PC-9 (cell line): Measurements from ENCODE around the gene LMF1. TPM values are rescaled to one million over a fixed set of nuclear protein-coding genes. Genes with fewer than 3 reads are reported as not detected.

Source experiments
- BruUV-seq: library from RNA; stranded (reverse); fragments of 400-500 nt; replicated peaks from 2 replicates; lab custom pipeline; 2021; lab: Mats Ljungman, UMichigan
- CTCF ChIA-PET: fragments of 300-600 bp; sonication (Branson Sonifier 250); formaldehyde crosslinking; loops from one replicate; lab custom pipeline; 2022; ENCODE audit warnings: antibody characterized with exemption; lab: Charles Lee
- POLR2A ChIA-PET: fragments of 300-600 bp; sonication (Branson Sonifier 250); formaldehyde crosslinking; loops from one replicate; lab custom pipeline; 2022; ENCODE audit warnings: antibody characterized with exemption; ENCODE audit not compliant: unreplicated experiment; lab: Charles Lee
- DNase-seq, 2 experiments: peaks; one replicate each; pipeline versions ENCODE4 v3.0.0 to v3.0.0-alpha.2; 2015 to 2022; ENCODE audit warnings: mixed read lengths in 1 of 2
- H2AFZ ChIP-seq: fragments of 200-600 bp; sonication (generic); 2 replicates; pipeline ENCODE4 v1.8.1; 2017; ENCODE audit warnings: antibody characterized with exemption
- H3F3A ChIP-seq: fragments of 200-600 bp; sonication (generic); 2 replicates; pipeline ENCODE4 v1.8.1; 2017; ENCODE audit warnings: antibody characterized with exemption, mild to moderate bottlenecking, low read depth; ENCODE audit not compliant: insufficient read depth
- H3K27ac ChIP-seq: fragments of 200-600 bp; sonication (generic); 2 replicates; pipeline ENCODE4 v1.6.1; 2016; ENCODE audit warnings: mixed run types
- H3K27me3 ChIP-seq: fragments of 200-600 bp; sonication (generic); 2 replicates; pipeline ENCODE4 v1.6.1; 2016; ENCODE audit warnings: low read depth, mixed run types; ENCODE audit not compliant: insufficient read depth
- H3K36me3 ChIP-seq: fragments of 200-600 bp; sonication (generic); 2 replicates; pipeline ENCODE4 v1.6.1; 2016; ENCODE audit warnings: low read depth, mixed run types
- H3K4me1 ChIP-seq: fragments of 200-600 bp; sonication (generic); replicated peaks from 2 replicates; pipeline ENCODE4 v1.6.1; 2016; ENCODE audit warnings: mixed run types; ENCODE audit not compliant: insufficient read depth
- H3K4me2 ChIP-seq: fragments of 200-600 bp; sonication (generic); 2 replicates; pipeline ENCODE4 v1.6.1; 2017; ENCODE audit warnings: mixed run types
- H3K4me3 ChIP-seq: fragments of 200-600 bp; sonication (generic); 2 replicates; pipeline ENCODE4 v1.6.1; 2016; ENCODE audit warnings: mixed run types
- H3K79me2 ChIP-seq: fragments of 200-600 bp; sonication (generic); 2 replicates; pipeline ENCODE4 v1.6.1; 2017; ENCODE audit warnings: low read depth, mixed run types
- H3K9me2 ChIP-seq: fragments of 200-600 bp; sonication (generic); 2 replicates; pipeline ENCODE4 v1.8.1; 2017; ENCODE audit warnings: mild to moderate bottlenecking; ENCODE audit not compliant: insufficient read depth
- H3K9me3 ChIP-seq: fragments of 200-600 bp; sonication (generic); 2 replicates; pipeline ENCODE4 v1.8.1; 2016; ENCODE audit warnings: low read depth; ENCODE audit not compliant: insufficient read depth
- H4K20me1 ChIP-seq: fragments of 200-600 bp; sonication (generic); 2 replicates; pipeline ENCODE4 v1.8.1; 2017; ENCODE audit not compliant: insufficient read depth
- CTCF ChIP-seq: fragments of 200-600 bp; sonication (generic); conservative IDR thresholded peaks from 2 replicates; pipeline ENCODE4 v1.6.1; 2017; ENCODE audit warnings: mixed run types, antibody characterized with exemption, mild to moderate bottlenecking, moderate library complexity
- EZH2 ChIP-seq: fragments of 200-600 bp; sonication (generic); IDR thresholded peaks from 2 replicates; pipeline ENCODE4 v1.8.0; 2017; ENCODE audit warnings: antibody characterized with exemption, low read depth
- intact Hi-C: fragments of 100-400 bp; cut with micrococcal nuclease; formaldehyde crosslinking; loops from one replicate; pipeline ENCODE4 v1.10.0; 2022; ENCODE audit not compliant: unreplicated experiment
- total RNA-seq: library from RNA; stranded (reverse); gene quantifications from 2 replicates; pipeline ENCODE4 v1.2.3, GENCODE V29; 2021

LMF1 gene
- total RNA-seq, 1 experiment from 2014 or later: 31.3 TPM

GRCh38 chr16:991345-991744 is 20.6 kb upstream of the LMF1 start:
- CTCF ChIA-PET: no interaction called here
- H3K27ac ChIP-seq: no peak overlapping the region
- intact Hi-C loops: no loop called here

GRCh38 chr16:990516-991291 is 19.9 kb upstream of the LMF1 start:
- Histone ChIP-seq H3K4me2 (no peak overlapping the region), H3K27me3 (peaks cover 82% of the 10 kb centered on the region), H3K9me2 (no peaks in the 10 kb centered on the region), H3F3A (no peaks in the 10 kb centered on the region), H3K36me3 (no peaks in the 10 kb centered on the region), H4K20me1 (no peaks in the 10 kb centered on the region), H3K4me1 (no peaks in the 10 kb centered on the region), H3K4me3 (no peak overlapping the region), H3K9me3 (no peaks in the 10 kb centered on the region), H2AFZ (no peak overlapping the region), H3K79me2 (no peaks in the 10 kb centered on the region), H3K27ac (no peak overlapping the region)
- ChIA-PET POLR2A (no interaction called here), CTCF (no interaction called here)
- no peak for DNase-seq
- no peak for TF ChIP-seq CTCF
- no peak for TF ChIP-seq EZH2
- intact Hi-C loops: no loop called here
- BruUV-seq: no TSS peak

More at GRCh38 chr16:991345-991744, 20.6 kb upstream of the LMF1 start:
- no TSS peak for BruUV-seq
- Histone ChIP-seq H4K20me1 (no peaks in the 10 kb centered on the region), H3K27me3 (peaks cover 81% of the 10 kb centered on the region), H3K9me2 (no peaks in the 10 kb centered on the region), H3K4me2 (no peak overlapping the region), H3K36me3 (no peaks in the 10 kb centered on the region), H3K4me3 (no peak overlapping the region), H2AFZ (no peak overlapping the region), H3K79me2 (no peaks in the 10 kb centered on the region), H3K4me1 (no peaks in the 10 kb centered on the region), H3F3A (no peaks in the 10 kb centered on the region), H3K9me3 (no peaks in the 10 kb centered on the region)
- POLR2A ChIA-PET: no interaction called here
- no peak for TF ChIP-seq EZH2
- no peak for TF ChIP-seq CTCF
- no peak for DNase-seq

- no peaks in the 10 kb centered on the region for H3K36me3 ChIP-seq
- ChIA-PET CTCF (no interaction called here), POLR2A (no interaction called here)
- no peak overlapping the region for H2AFZ ChIP-seq
- intact Hi-C loops: no loop called here
- no peak overlapping the region for H3K4me3 ChIP-seq
- H4K20me1 ChIP-seq: no peaks in the 10 kb centered on the region
- no peaks in the 10 kb centered on the region for H3K9me3 ChIP-seq
- H3F3A ChIP-seq: no peaks in the 10 kb centered on the region
- no peaks in the 10 kb centered on the region for H3K4me1 ChIP-seq
- no peak for DNase-seq
- no peak overlapping the region for H3K27ac ChIP-seq
- peaks cover 75% of the 10 kb centered on the region for H3K27me3 ChIP-seq
- no TSS peak for BruUV-seq
- TF ChIP-seq EZH2 (no peak), CTCF (no peak)
- no peaks in the 10 kb centered on the region for H3K79me2 ChIP-seq
- H3K9me2 ChIP-seq: no peaks in the 10 kb centered on the region
- no peak overlapping the region for H3K4me2 ChIP-seq
Observed at GRCh38 chr16:989354-989814, 18.6 kb upstream of the LMF1 start.
